Type B pancreatic cell (in vitro differentiated cells): ENCODE measurements around the gene MMP25. TPM values are rescaled to one million over a fixed set of nuclear protein-coding genes. Genes with fewer than 3 reads are reported as not detected.

Experiments used
- DNase-seq: peaks from one replicate; pipeline ENCODE4 v3.0.0; 2021; ENCODE audit warnings: mixed read lengths; ENCODE audit not compliant: unreplicated experiment; ENCODE audit errors: extremely low spot score
- H3K27ac Mint-ChIP-seq: 2 replicates; pipeline ENCODE4 v1.8.0; 2021; ENCODE audit warnings: mild to moderate bottlenecking, mixed read lengths
- H3K27me3 Mint-ChIP-seq: 2 replicates; pipeline ENCODE4 v1.8.0; 2021; ENCODE audit warnings: mixed read lengths
- H3K36me3 Mint-ChIP-seq: 2 replicates; pipeline ENCODE4 v1.8.0; 2021; ENCODE audit warnings: mixed read lengths
- H3K4me1 Mint-ChIP-seq: one replicate; pipeline ENCODE4 v1.8.0; 2021; ENCODE audit warnings: mixed read lengths; ENCODE audit not compliant: unreplicated experiment
- H3K4me3 Mint-ChIP-seq: 2 replicates; pipeline ENCODE4 v1.8.0; 2021; ENCODE audit warnings: mild to moderate bottlenecking, mixed read lengths
- H3K9me3 Mint-ChIP-seq: 2 replicates; pipeline ENCODE4 v1.8.0; 2021; ENCODE audit warnings: mixed read lengths
- CTCF ChIP-seq: fragments of 200-600 bp; sonication (generic); conservative IDR thresholded peaks from 2 replicates; pipeline ENCODE4 v1.5.0; 2021; ENCODE audit warnings: antibody characterized with exemption, mild to moderate bottlenecking
- total RNA-seq: library from RNA; stranded (reverse); gene quantifications from 2 replicates; pipeline ENCODE4 v1.2.1, GENCODE V29; 2021; ENCODE audit warnings: low replicate concordance

MMP25 gene
- total RNA-seq, 1 donor from 2014 or later, result 0.14 TPM

- H3K9me3 Mint-ChIP-seq, result no peaks in the 10 kb centered on the region
- peaks cover 9% of the 10 kb centered on the region for H3K36me3 Mint-ChIP-seq
- no peak overlapping the region for H3K4me3 Mint-ChIP-seq
- no peak for TF ChIP-seq CTCF
- DNase-seq, result no peak
- H3K27me3 Mint-ChIP-seq, result peaks cover 12% of the 10 kb centered on the region
- H3K4me1 Mint-ChIP-seq, result peaks cover 30% of the 10 kb centered on the region
- peak overlapping the region; percentile 8 for H3K27ac Mint-ChIP-seq
Measured at GRCh38 chr16:3026609-3027488, 19.5 kb upstream of the MMP25 start.

- peaks cover 27% of the 10 kb centered on the region for H3K4me1 Mint-ChIP-seq
- no peak for DNase-seq
- no peak for TF ChIP-seq CTCF
- peaks cover 15% of the 10 kb centered on the region for H3K27me3 Mint-ChIP-seq
- H3K27ac Mint-ChIP-seq, result peak overlapping the region; percentile 21
- H3K36me3 Mint-ChIP-seq, result peaks cover 9% of the 10 kb centered on the region
- H3K4me3 Mint-ChIP-seq, result no peak overlapping the region
- no peaks in the 10 kb centered on the region for H3K9me3 Mint-ChIP-seq
Measured at GRCh38 chr16:3027489-3027795, 18.9 kb upstream of the MMP25 start.

GRCh38 chr16:3027983-3028715 lies 18.2 kb upstream of the MMP25 start:
- no peak overlapping the region for H3K4me3 Mint-ChIP-seq
- H3K27me3 Mint-ChIP-seq, result peaks cover 22% of the 10 kb centered on the region
- peak; percentile 92 for TF ChIP-seq CTCF
- peak overlapping the region; percentile 21 for H3K27ac Mint-ChIP-seq
- peaks cover 9% of the 10 kb centered on the region for H3K36me3 Mint-ChIP-seq
- peak; percentile 94 for DNase-seq
- no peaks in the 10 kb centered on the region for H3K9me3 Mint-ChIP-seq
- peaks cover 24% of the 10 kb centered on the region for H3K4me1 Mint-ChIP-seq

GRCh38 chr16:3028716-3029319 lies 17.5 kb upstream of the MMP25 start:
- peaks cover 9% of the 10 kb centered on the region for H3K36me3 Mint-ChIP-seq
- H3K4me1 Mint-ChIP-seq, result peaks cover 18% of the 10 kb centered on the region
- no peak for TF ChIP-seq CTCF
- no peak overlapping the region for H3K4me3 Mint-ChIP-seq
- peaks cover 28% of the 10 kb centered on the region for H3K27me3 Mint-ChIP-seq
- H3K27ac Mint-ChIP-seq, result peak overlapping the region; percentile 23
- no peak for DNase-seq
- no peaks in the 10 kb centered on the region for H3K9me3 Mint-ChIP-seq

- no peak for DNase-seq
- peaks cover 32% of the 10 kb centered on the region for H3K27me3 Mint-ChIP-seq
- H3K4me1 Mint-ChIP-seq, result peaks cover 12% of the 10 kb centered on the region
- no peak for TF ChIP-seq CTCF
- H3K27ac Mint-ChIP-seq, result peak overlapping the region; percentile 76
- H3K36me3 Mint-ChIP-seq, result peaks cover 4% of the 10 kb centered on the region
- no peaks in the 10 kb centered on the region for H3K9me3 Mint-ChIP-seq
- H3K4me3 Mint-ChIP-seq, result peak overlapping the region; percentile 49
Measured at GRCh38 chr16:3029491-3030221, 16.7 kb upstream of the MMP25 start.
